GM15510 (cell line): ENCODE measurements around the gene IL2.

Source experiments
- POLR2A ChIP-seq: IDR thresholded peaks from 3 replicates; pipeline ENCODE4 v1.6.1; 2011; ENCODE audit warnings: borderline replicate concordance; ENCODE audit not compliant: insufficient read length; ENCODE audit errors: extremely low read depth

Gene IL2

DNA sequence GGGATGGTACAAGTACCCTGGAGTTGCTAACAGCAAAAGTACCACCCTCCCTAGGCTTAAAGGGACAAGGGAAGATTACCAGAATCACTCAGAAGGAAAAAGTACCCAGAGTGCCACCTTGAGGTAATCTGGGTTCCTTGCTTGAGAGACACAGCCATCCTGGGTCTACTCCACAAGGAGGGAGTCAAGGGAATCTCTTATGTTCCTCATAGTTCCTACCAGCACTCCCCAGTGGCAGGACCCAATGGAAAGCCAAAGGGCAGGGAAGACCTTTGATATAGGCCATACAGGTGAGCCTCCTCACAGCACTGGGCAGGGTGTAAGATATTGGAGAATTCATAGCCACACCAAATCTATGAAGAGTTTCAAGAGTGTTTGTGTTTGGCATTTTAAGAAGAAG is 5.7 kb downstream of the IL2 start:
- TF ChIP-seq POLR2A = no peak

DNA sequence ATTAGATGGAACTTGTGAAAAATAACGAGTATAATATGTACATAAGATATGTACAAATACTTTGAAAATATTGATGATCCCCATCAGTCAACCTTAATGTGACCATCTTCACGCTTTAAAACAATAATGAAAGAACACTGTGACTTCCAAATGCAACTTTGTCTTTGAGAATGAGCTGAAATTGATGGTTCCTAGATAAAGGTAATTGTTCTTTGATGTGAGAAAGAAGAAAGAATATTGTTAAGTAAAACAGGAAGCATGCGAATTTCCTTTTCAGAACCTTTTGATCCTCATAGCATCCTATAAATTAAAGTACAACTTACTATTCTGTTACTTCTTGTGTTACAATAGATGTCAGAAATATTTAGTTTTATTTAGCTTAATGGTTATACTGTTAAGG is 22.2 kb downstream of the IL2 start:
- no peak for TF ChIP-seq POLR2A

DNA sequence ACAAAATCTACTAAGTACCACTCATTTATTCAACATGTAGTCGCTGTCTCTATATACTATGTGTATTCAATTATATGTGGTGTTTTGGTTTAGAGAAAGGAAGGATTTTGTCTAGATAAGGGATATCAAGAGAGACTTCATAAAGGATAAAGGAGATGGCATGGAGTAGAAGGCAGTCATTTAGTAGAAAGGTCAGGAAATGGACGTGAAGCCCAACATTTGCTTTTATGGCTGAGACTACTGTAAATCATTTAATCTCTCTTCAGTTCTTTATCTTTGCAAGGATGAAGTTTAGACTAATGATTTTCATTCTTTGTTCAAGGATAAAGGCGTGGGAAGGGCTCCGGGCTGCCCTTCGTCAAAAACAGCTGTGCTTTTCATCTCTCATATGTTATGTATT is 25.2 kb downstream of the IL2 start:
- TF ChIP-seq POLR2A = no peak

DNA sequence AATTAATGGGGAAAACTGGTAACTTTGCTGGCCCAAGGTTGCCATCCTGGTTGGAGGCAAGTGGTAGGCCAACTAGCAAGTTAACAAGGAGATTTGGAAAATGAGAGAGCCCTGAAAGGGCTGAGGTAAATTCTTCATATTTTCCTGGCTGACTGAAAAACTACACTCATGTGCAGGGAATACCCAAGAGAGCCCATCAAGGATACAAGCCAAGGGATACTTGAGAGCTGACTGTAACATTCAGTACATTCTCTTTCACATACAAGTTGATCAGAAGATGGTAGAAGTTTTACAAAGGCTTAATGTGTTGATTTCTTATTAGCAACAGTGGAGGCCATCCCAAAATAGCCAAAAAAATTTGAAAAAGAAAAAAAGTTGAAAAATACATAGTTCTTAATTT is 33.3 kb downstream of the IL2 start:
- no peak for TF ChIP-seq POLR2A

DNA sequence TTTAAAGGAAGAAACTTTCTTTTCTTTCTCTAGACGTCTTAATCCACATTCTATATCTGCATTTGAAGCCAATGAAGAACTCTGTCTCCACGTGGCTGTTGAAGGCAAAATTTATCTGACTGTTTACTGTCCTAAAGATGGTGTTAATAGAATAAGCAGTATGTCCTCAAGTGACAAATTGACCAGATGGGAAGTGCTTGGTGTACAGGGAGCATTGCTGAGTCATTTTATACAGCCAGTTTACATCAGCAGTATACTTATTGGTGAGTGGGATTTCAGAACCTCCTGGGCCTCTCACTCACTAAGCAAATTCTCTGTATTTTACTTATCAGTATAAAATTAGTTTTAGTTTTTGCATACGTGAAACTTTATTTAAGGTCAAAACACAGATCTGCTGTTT is 44.0 kb downstream of the IL2 start:
- TF ChIP-seq POLR2A = no peak

DNA sequence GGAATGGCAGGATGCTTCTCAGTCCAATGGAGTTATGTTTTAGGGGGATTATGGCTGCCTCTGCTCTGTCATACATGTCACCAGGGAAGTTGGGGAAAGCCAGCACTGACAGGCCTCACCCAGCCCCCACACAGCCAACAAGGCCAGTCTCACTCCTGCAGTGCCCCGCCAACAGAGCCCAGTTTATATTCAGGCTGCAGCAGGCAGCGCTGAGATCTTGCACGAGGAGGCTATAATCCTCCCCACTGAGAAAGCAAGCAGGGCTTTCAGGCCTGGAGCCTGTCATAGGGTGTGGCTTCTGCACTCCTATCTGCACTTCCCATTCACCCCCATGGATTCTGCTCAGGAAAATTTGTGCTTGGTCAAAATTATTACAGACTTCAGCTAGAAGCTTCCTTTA is 52.7 kb downstream of the IL2 start:
- TF ChIP-seq POLR2A = no peak
